Inflammatory macrophage treated with lipopolysaccharide for 4 hours (primary cell): ENCODE data around the gene MITF.

Experiments
- DNase-seq: peaks from one replicate; pipeline ENCODE4 v3.0.0-alpha.2; 2020

The MITF gene

GRCh38 chr3:69842351-69842750 is 103.1 kb downstream of the MITF start:
- DNase-seq = no peak

DNA sequence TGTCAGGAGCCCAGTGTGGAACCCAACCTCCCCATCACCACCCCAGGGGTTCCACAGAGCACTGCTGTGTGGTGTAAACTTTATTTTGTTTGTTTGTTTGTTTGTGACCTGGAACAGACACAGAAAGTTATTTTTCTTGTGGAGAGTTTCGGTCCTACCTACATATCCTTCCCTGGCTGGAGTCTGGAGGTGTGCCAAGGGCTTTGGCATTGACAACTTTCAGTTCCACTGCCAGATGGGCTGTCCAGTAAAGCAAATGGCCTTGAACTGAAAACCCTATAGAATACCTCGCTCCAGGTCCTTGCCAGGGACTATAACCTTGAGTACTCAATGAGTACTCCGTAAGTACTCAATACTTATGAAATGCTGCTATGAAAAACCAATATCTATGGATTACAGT is 103.5 kb downstream of the MITF start:
- DNase-seq = no peak

DNA sequence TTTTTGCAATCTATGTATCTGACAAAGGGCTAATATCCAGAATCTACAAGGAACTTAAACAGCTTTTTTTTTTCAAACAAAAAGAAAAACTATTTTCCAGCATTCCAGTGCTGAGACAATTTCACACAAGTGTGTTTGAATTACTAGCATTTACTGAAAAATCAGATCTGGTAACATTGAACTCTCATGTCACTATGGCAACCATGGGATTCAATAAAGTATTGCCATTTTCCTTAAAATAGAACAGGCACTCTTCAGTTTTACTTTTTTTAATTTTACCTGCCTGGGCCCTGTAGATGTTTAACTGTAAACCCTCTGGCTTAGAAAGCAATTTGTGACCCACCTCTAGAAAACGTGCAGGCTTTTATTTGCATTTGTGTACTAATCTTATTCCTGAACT is 105.4 kb downstream of the MITF start:
- DNase-seq = no peak

DNA sequence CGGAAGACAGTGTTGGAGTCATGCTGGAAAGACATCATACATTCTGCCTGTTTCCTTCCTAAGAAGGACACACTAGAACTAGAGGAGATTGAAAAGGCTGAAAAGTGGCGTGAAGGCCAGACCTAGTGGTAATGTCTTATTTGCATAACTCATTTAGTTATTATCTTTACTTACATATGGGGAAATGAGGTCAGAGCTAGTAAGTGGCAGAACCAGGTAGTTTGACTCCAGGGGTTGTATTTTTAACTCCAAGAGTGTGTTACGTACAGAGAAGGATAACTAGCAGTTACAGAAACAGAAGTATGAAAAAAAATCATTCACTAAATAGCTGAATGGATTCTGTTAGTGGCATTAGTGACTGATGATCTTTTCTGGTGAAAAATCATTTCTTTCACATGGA is 108.0 kb downstream of the MITF start:
- no peak for DNase-seq

DNA sequence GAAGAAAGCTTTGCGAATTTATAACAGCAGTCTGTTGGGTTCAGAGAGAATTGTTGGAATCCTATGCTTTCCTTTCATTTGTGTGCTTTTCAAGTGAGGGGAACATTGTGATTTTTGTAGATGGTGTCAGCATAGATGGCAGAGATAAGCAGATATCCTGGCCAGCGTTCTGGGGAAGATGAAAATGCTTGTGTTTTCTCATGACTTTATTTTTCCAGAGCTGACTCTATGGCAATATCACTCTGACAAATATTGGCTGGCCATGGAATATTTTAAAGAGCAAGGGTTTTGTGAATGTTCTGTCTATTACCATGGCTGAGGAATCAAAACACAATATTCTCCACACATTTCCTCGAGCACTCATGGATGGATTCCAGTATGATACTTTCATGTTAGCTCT is 108.8 kb downstream of the MITF start:
- DNase-seq = no peak

GRCh38 chr3:69850849-69851248 is 111.6 kb downstream of the MITF start:
- no peak for DNase-seq

DNA sequence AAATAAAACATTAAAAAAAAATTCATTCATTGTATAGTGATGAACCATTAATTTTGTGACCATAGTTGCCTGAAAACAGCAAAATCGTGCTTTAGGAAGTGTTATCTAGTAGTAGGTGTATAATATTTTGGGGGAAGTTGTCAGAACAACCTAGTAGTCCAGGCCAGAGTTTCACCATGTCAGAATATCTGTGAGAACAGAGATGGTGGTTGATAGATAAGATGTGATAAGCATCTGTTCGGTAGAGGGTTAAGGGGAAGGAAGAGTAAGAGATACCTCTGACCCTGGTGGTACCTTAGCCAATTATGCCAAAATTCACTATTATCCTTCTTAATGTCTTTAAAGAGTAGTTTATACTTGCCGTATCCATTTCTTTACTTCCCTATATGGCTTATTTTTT is 113.8 kb downstream of the MITF start:
- no peak for DNase-seq

DNA sequence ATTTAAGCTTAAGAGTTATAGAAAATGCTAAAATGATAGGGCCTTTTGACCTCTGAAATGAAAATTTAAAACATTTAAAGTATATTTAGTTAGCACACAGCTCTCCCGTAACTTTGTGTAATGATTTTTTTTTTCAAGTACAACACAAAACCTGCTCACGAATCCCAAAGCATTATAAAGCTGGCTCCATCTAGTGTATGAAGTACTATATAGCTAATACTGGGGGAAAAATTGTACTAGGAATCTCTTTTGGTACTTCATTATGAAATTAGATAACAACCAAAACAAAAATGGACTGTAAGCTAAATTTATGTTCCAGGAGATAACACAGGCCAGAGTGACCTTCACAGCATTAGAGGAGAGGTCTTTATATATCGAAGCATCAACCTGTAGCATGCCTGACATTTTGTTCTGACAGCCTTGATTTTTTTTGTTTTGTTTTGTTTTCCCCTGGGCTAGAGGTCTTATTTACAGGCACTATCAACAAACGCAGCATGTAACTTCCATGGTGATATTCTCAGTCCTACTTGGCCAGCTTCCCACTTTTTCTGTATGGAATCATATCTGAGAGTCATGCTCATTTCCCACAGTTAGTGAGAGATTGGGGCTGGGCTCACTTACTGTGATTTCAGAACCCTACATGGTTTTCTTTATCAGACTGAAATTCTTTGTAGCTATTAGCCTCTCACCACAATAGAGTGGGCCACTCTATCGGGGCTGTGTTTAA is 116.3 kb downstream of the MITF start:
- peak; percentile 33 for DNase-seq

- peak; percentile 69 for DNase-seq
These were observed 117.9 kb downstream of the MITF start for GRCh38 chr3:69856965-69857705.

- no peak for DNase-seq
These were observed 122.3 kb downstream of the MITF start for GRCh38 chr3:69861556-69861955.

DNA sequence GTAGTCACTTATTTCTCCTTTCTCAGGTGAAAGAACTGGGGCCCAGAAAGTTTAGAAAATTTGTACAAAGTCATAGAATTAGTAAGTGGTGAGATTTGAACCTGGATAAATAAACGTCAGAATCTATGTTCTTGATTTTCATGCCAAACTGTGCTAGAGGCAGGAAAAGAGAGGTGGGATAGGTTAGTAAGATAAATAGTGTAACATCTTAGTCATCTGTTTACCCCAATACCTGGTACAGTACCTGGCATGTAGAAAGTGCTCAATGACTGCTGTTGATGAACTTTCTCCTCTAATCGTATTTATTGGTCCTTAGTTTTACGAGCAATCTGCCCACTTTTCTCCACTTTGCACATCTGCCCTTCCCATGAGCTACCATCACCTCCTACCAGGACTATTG is 124.9 kb downstream of the MITF start:
- DNase-seq = no peak

- DNase-seq = no peak
These were observed 125.5 kb downstream of the MITF start for GRCh38 chr3:69864766-69865165.

- no peak for DNase-seq
These were observed 126.8 kb downstream of the MITF start for GRCh38 chr3:69865925-69866679.

GRCh38 chr3:69866988-69867720 is 127.9 kb downstream of the MITF start:
- no peak for DNase-seq

GRCh38 chr3:69867941-69868505 is 128.8 kb downstream of the MITF start:
- DNase-seq = peak; percentile 38

DNA sequence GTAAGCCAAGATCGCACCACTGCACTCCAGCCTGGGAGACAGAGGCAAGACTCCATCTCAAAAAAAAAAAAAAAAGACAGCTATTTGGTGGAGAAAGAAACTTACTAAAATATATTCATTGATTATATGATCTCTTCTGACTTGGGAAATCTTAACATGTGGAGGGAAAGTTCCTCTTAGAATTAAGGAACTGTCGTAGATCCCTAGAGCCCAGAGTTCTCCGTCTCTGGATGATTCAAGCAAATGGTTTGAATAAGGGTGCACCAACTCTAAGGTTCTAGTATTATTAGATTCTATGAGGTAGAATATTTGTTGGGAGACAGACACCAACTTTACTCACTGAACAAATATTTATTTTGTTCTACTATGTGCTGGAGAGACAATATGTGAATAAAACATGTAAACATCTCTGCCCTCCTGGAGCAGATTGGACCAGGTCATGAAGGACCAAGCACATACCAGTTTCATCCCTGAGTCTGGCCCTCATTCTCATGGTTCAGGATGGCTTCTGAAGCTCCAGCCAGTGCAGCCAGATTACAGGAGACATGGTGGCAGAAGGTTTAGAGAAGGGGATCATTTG is 129.7 kb downstream of the MITF start:
- peak; percentile 36 for DNase-seq

DNA sequence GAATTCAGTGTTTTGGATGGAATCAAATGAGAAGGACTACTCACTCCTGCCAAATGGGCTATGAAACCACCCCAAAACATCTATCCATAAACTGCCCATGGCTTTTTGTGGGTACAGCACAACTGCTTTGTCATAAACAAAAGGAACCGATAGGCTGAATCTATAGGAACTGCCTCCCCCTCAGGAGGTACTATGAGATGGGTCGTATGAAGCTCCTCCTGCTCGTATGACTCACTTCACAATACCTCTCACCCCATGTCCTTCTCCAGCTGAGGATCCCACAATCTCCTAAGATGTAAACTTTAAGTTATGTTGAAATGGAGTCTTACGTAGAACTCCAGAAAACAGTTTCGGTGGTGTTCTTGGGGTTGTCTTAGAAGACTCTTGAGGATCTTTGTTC is 130.4 kb downstream of the MITF start:
- no peak for DNase-seq

DNA sequence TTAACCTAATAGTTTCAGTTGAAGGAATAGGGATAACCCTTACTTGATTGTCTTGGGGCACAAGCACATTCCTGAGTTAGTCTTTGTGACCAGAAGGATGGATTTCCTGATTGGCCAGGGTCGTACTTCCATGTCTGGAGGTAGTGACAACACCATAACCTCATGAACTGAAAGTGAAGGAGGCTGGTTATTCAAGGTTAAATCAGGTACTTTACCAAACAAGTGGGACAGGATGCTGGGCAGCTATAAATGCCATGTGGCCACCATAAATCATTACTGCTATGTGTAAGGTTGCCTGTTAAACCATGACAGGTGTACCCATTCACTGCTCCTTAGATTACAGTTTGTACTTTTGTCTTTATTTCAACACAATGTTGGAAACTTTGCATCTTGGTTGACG is 132.0 kb downstream of the MITF start:
- DNase-seq = no peak

GRCh38 chr3:69871868-69872267 is 132.6 kb downstream of the MITF start:
- no peak for DNase-seq

- no peak for DNase-seq
These were observed 133.6 kb downstream of the MITF start for GRCh38 chr3:69872783-69873378.

DNA sequence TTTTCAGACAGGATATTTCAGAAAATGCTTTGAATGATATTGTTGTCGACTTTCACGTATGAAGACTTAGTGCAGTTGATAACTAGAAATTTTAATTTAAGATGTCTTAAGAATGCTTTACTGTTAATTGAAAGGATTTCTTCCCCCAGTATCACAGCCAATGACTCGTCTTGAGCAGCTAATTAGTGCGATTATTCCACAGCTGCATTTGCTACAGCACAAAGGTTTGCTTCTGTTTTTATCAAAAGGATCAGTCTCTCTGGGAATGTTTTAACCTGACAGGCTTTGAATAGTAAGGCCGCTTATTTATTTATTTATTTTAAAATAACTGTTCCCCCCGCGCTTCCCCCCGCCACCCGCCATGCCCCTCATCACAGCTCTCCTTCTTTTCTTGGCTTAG is 136.8 kb downstream of the MITF start:
- no peak for DNase-seq

GRCh38 chr3:69878254-69878653 is 139.0 kb downstream of the MITF start:
- DNase-seq = no peak
